A673 (cell line): ENCODE measurements around the gene SMTN. TPM values are rescaled to one million over a fixed set of nuclear protein-coding genes. Genes with fewer than 3 reads are reported as not detected.
"Not testable (repeated sequence)": the region's sequence is repeated elsewhere in the genome, so short reads cannot be mapped to it uniquely, and the experiment has no call there.

Source experiments
- BruUV-seq: library from RNA; stranded (reverse); fragments of 400-500 nt; replicated peaks from 2 replicates; lab custom pipeline; 2021; lab: Mats Ljungman, UMichigan
- CTCF ChIA-PET: fragments of 300-600 bp; sonication (Branson Sonifier 250); formaldehyde crosslinking; loops from one replicate; lab custom pipeline; 2022; ENCODE audit warnings: antibody characterized with exemption; lab: Charles Lee
- POLR2A ChIA-PET: fragments of 300-600 bp; sonication (Branson Sonifier 250); formaldehyde crosslinking; loops from one replicate; lab custom pipeline; 2022; ENCODE audit warnings: antibody characterized with exemption; ENCODE audit not compliant: low non-redundant PET; lab: Charles Lee
- DNase-seq: peaks from one replicate; pipeline ENCODE4 v3.0.0-alpha.2; 2015; ENCODE audit warnings: low spot score
- H3K27ac ChIP-seq: fragments of 200-600 bp; sonication (generic); 2 replicates; pipeline ENCODE4 v1.5.1; 2016; ENCODE audit warnings: mixed run types, low read depth, mild to moderate bottlenecking, mixed read lengths, antibody characterized with exemption, low read length; ENCODE audit not compliant: poor library complexity, severe bottlenecking
- H3K27me3 ChIP-seq: fragments of 200-600 bp; sonication (generic); replicated peaks from 2 replicates; pipeline ENCODE4 v1.6.1; 2017; ENCODE audit warnings: mixed run types, low read depth, mild to moderate bottlenecking, mixed read lengths, antibody characterized with exemption, low read length; ENCODE audit not compliant: insufficient read depth, poor library complexity
- H3K36me3 ChIP-seq: fragments of 200-600 bp; sonication (generic); 2 replicates; pipeline ENCODE4 v1.6.1; 2016; ENCODE audit warnings: mixed run types, mild to moderate bottlenecking, mixed read lengths, antibody characterized with exemption, low read length; ENCODE audit not compliant: insufficient read depth, poor library complexity, severe bottlenecking
- H3K4me1 ChIP-seq: fragments of 200-600 bp; sonication (generic); 2 replicates; pipeline ENCODE4 v1.6.1; 2017; ENCODE audit warnings: mixed run types, mild to moderate bottlenecking, mixed read lengths, antibody characterized with exemption, low read length; ENCODE audit not compliant: insufficient read depth, poor library complexity, severe bottlenecking
- H3K4me3 ChIP-seq: fragments of 200-600 bp; sonication (generic); 2 replicates; pipeline ENCODE4 v1.5.1; 2016; ENCODE audit warnings: low read depth, mixed run types, mild to moderate bottlenecking, mixed read lengths, low read length; ENCODE audit not compliant: poor library complexity, severe bottlenecking
- H3K9me3 ChIP-seq: fragments of 200-600 bp; sonication (generic); 2 replicates; pipeline ENCODE4 v1.6.1; 2016; ENCODE audit warnings: mixed run types, low read depth, mild to moderate bottlenecking, mixed read lengths, antibody characterized with exemption, low read length; ENCODE audit not compliant: poor library complexity, severe bottlenecking
- EZH2 ChIP-seq: fragments of 200-600 bp; sonication (generic); IDR thresholded peaks from 2 replicates; pipeline ENCODE4 v1.6.1; 2017; ENCODE audit warnings: borderline replicate concordance, low read depth, mild to moderate bottlenecking, mixed read lengths, antibody characterized with exemption, low read length; ENCODE audit not compliant: poor library complexity, severe bottlenecking
- intact Hi-C: fragments of 100-400 bp; cut with micrococcal nuclease; formaldehyde crosslinking; loops from one replicate; pipeline ENCODE4 v1.10.0; 2022; ENCODE audit not compliant: unreplicated experiment
- total RNA-seq: library from RNA; stranded (reverse); gene quantifications from 2 replicates; pipeline ENCODE4 v1.2.3, GENCODE V29; 2021
- TF ChIP-seq, protein P1 (sequence below): fragments of 300-800, 200-600 bp; sonication (generic); conservative IDR thresholded peaks from 2 replicates; pipeline ENCODE4 v1.5.1; 2017; ENCODE audit warnings: low read depth, mild to moderate bottlenecking, antibody characterized with exemption, low read length, moderate library complexity, mixed read lengths

Gene SMTN
- total RNA-seq, 1 experiment from 2014 or later: 40.0 TPM

DNA sequence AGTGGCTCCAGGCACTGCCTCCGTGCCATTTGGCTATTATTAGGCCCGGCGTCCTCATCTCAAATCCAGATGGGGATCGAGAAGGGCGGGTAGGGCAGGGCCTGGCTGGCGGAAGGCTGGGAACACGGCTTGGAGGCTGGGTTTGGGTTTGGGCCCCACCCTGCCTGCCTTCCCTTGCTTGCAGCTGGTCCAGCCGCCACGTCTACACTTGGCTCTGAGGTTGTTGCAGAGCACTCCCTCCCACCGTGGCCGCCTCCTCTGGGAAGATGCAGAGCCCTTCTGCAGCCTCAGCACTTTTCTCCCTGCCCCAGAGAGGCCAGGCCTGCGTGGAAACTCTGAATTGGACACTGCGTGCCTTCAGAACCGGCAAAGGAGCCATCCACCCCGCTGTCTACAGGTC lies 5.2 kb upstream of the SMTN start:
- BruUV-seq: no TSS peak
- no peak overlapping the region for H3K27ac ChIP-seq
- no peak overlapping the region for H3K4me3 ChIP-seq

DNA sequence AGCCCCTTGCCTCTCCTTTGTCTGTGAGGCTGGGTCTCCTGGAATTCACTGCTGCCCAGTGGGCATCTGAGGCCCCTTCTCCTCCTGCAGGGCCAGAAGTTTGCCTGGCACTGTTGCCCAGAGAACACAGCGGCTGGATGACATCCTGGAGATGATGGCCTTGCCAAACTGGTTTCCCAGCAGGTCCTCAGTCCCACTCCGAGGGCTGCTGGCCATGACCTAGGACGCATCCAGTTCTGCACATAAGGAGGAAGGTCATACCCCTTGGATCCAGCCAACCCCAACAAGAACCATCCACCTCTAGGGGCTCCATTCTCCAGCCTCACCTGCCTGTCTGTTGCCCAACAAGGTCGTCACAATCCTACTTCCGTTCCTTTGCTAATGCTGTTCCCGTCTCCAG lies 3.4 kb upstream of the SMTN start:
- Histone ChIP-seq H3K4me3 (no peak overlapping the region), H3K36me3 (no peaks in the 10 kb centered on the region), H3K9me3 (no peaks in the 10 kb centered on the region), H3K4me1 (peaks cover 4% of the 10 kb centered on the region), H3K27me3 (no peaks in the 10 kb centered on the region), H3K27ac (no peak overlapping the region)
- intact Hi-C loops: no loop called here
- TF ChIP-seq, protein P1, sequence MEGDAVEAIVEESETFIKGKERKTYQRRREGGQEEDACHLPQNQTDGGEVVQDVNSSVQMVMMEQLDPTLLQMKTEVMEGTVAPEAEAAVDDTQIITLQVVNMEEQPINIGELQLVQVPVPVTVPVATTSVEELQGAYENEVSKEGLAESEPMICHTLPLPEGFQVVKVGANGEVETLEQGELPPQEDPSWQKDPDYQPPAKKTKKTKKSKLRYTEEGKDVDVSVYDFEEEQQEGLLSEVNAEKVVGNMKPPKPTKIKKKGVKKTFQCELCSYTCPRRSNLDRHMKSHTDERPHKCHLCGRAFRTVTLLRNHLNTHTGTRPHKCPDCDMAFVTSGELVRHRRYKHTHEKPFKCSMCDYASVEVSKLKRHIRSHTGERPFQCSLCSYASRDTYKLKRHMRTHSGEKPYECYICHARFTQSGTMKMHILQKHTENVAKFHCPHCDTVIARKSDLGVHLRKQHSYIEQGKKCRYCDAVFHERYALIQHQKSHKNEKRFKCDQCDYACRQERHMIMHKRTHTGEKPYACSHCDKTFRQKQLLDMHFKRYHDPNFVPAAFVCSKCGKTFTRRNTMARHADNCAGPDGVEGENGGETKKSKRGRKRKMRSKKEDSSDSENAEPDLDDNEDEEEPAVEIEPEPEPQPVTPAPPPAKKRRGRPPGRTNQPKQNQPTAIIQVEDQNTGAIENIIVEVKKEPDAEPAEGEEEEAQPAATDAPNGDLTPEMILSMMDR: no peak
- TF ChIP-seq EZH2: no peak
- no peak for DNase-seq
- no TSS peak for BruUV-seq
- POLR2A ChIA-PET: no interaction called here
- CTCF ChIA-PET: no interaction called here

More for the DNA sequence above, 5.2 kb upstream of the SMTN start:
- intact Hi-C loops: no loop called here
- TF ChIP-seq, protein P1: no peak
- no peak for TF ChIP-seq EZH2
- H3K27me3 ChIP-seq: no peaks in the 10 kb centered on the region
- DNase-seq: no peak
- CTCF ChIA-PET: no interaction called here
- H3K4me1 ChIP-seq: no peaks in the 10 kb centered on the region
- H3K9me3 ChIP-seq: no peaks in the 10 kb centered on the region
- no peaks in the 10 kb centered on the region for H3K36me3 ChIP-seq
- POLR2A ChIA-PET: no interaction called here

- H3K27me3 ChIP-seq, intact Hi-C loops, H3K27ac ChIP-seq, CTCF ChIA-PET, POLR2A ChIA-PET, H3K36me3 ChIP-seq, H3K4me3 ChIP-seq, DNase-seq, BruUV-seq, H3K4me1 ChIP-seq, H3K9me3 ChIP-seq: not testable (repeated sequence)
These were observed 2.7 kb upstream of the SMTN start for GRCh38 chr22:31078389-31078788.

GRCh38 chr22:31079095-31079642 lies 1.9 kb upstream of the SMTN start:
- TF ChIP-seq, protein P1: no peak
- no peak for TF ChIP-seq EZH2
- BruUV-seq: no TSS peak
- no peak overlapping the region for H3K27ac ChIP-seq
- no peaks in the 10 kb centered on the region for H3K9me3 ChIP-seq
- H3K27me3 ChIP-seq: no peaks in the 10 kb centered on the region
- no peaks in the 10 kb centered on the region for H3K36me3 ChIP-seq
- no peak overlapping the region for H3K4me3 ChIP-seq
- ChIA-PET POLR2A (no interaction called here), CTCF (no interaction called here)
- intact Hi-C loops: no loop called here
- H3K4me1 ChIP-seq: peaks cover 7% of the 10 kb centered on the region
- DNase-seq: no peak
